Measurements from ENCODE around the gene DLG2. TPM values are rescaled to one million over a fixed set of nuclear protein-coding genes. Genes with fewer than 3 reads are reported as not detected.

The DLG2 gene
- total RNA-seq, 2 experiments from 2014 or later, result 6.9 to 8.2 TPM

- no peaks in the 10 kb centered on the region for H3K9me3 ChIP-seq (ENCODE audit: low read length)
- peak; percentile 4 for DNase-seq (ENCODE audit: low spot score)
- H3K4me3 ChIP-seq (ENCODE audit: low read depth, low read length, poor library complexity, severe bottlenecking), result peak overlapping the region; percentile 25
- ChIA-PET CTCF (ENCODE audit: unreplicated experiment) (no interaction called here), POLR2A (interaction anchor here (0.7 to 2.0 kb wide), 7 partner anchors 10 to 194 kb away, joined by 3 to 10 read pairs (median 3); no protein-coding TSS in a partner anchor)
- no peaks in the 10 kb centered on the region for H3K36me3 ChIP-seq (ENCODE audit: insufficient read depth, low read length)
- peaks cover 44% of the 10 kb centered on the region for H3K4me1 ChIP-seq (ENCODE audit: insufficient read depth, low read length, poor library complexity, severe bottlenecking)
- no peak overlapping the region for H3K27ac ChIP-seq (ENCODE audit: low read depth, low read length, poor library complexity, severe bottlenecking)
- intact Hi-C loops (cut with micrococcal nuclease; ENCODE audit: unreplicated experiment), result loop anchor here (5.0 kb wide), 1 partner anchor 208 kb away; no protein-coding TSS in a partner anchor
- peak overlapping the region; percentile 45; the same call in 1 of the 2 replicates for H2AFZ ChIP-seq (ENCODE audit: low read length)
- peak overlapping the region; percentile 62 for H3K4me2 ChIP-seq (ENCODE audit: low read length)
- no peaks in the 10 kb centered on the region for H3K79me2 ChIP-seq (ENCODE audit: insufficient read depth, low read depth, low read length)
- no peaks in the 10 kb centered on the region for H4K20me1 ChIP-seq (ENCODE audit: insufficient read depth, low read length)
- H3K9me2 ChIP-seq (ENCODE audit: insufficient read depth, low read length), result no peaks in the 10 kb centered on the region
- BruUV-seq (replicated peaks), result no TSS peak
- TF ChIP-seq EZH2phosphoT487 (IDR thresholded peaks at IDR 0.05; ENCODE audit: borderline replicate concordance, low read depth, low read length), result no peak
These were observed 518.0 kb downstream of the DLG2 start for GRCh38 chr11:85109141-85109540.

GRCh38 chr11:85105868-85106267 lies 521.3 kb downstream of the DLG2 start:
- TF ChIP-seq CTCF (conservative IDR thresholded peaks at IDR 0.05; ENCODE audit: low read length), result no peak
- no peaks in the 10 kb centered on the region for H3K36me3 ChIP-seq (ENCODE audit: insufficient read depth, low read length)
- peaks cover 29% of the 10 kb centered on the region for H3K4me1 ChIP-seq (ENCODE audit: insufficient read depth, low read length, poor library complexity, severe bottlenecking)
- no peaks in the 10 kb centered on the region for H3K9me3 ChIP-seq (ENCODE audit: low read length)
- no peaks in the 10 kb centered on the region for H3K79me2 ChIP-seq (ENCODE audit: insufficient read depth, low read depth, low read length)
- no TSS peak for BruUV-seq (replicated peaks)
- POLR2A ChIA-PET, result interaction anchor here (0.6 kb wide), 1 partner anchor 21 kb away, joined by 4 read pairs; no protein-coding TSS in a partner anchor
- no peak overlapping the region for H3K4me2 ChIP-seq (ENCODE audit: low read length)
- no peak for DNase-seq (ENCODE audit: low spot score)
- H2AFZ ChIP-seq (ENCODE audit: low read length), result 0 out of 2 replicates have a peak overlapping the region, but pooled peaks have one; percentile 2
- no peaks in the 10 kb centered on the region for H4K20me1 ChIP-seq (ENCODE audit: insufficient read depth, low read length)
- no peaks in the 10 kb centered on the region for H3K9me2 ChIP-seq (ENCODE audit: insufficient read depth, low read length)
- intact Hi-C loops (cut with micrococcal nuclease; ENCODE audit: unreplicated experiment), result loop anchor here (5.0 kb wide), 1 partner anchor 211 kb away; no protein-coding TSS in a partner anchor
- no peak overlapping the region for H3K27ac ChIP-seq (ENCODE audit: low read depth, low read length, poor library complexity, severe bottlenecking)
- no peak overlapping the region for H3K4me3 ChIP-seq (ENCODE audit: low read depth, low read length, poor library complexity, severe bottlenecking)
- CTCF ChIA-PET (ENCODE audit: unreplicated experiment), result no interaction called here

GRCh38 chr11:85099522-85099921 lies 527.6 kb downstream of the DLG2 start:
- no peak for DNase-seq (ENCODE audit: low spot score)
- ChIA-PET POLR2A (interaction anchor here (0.6 to 1.0 kb wide), 3 partner anchors 8 to 24 kb away, joined by 3 read pairs; no protein-coding TSS in a partner anchor), CTCF (ENCODE audit: unreplicated experiment) (no interaction called here)
- no peak overlapping the region for H3K4me3 ChIP-seq (ENCODE audit: low read depth, low read length, poor library complexity, severe bottlenecking)
- H3K36me3 ChIP-seq (ENCODE audit: insufficient read depth, low read length), result no peaks in the 10 kb centered on the region
- BruUV-seq (replicated peaks), result no TSS peak
- peaks cover 14% of the 10 kb centered on the region for H3K4me1 ChIP-seq (ENCODE audit: insufficient read depth, low read length, poor library complexity, severe bottlenecking)
- H2AFZ ChIP-seq (ENCODE audit: low read length), result no peak overlapping the region
- intact Hi-C loops (cut with micrococcal nuclease; ENCODE audit: unreplicated experiment), result no loop called here
- no peak overlapping the region for H3K27ac ChIP-seq (ENCODE audit: low read depth, low read length, poor library complexity, severe bottlenecking)
- H3K9me3 ChIP-seq (ENCODE audit: low read length), result no peaks in the 10 kb centered on the region
- no peak overlapping the region for H3K4me2 ChIP-seq (ENCODE audit: low read length)
- H3K9me2 ChIP-seq (ENCODE audit: insufficient read depth, low read length), result no peaks in the 10 kb centered on the region
- no peaks in the 10 kb centered on the region for H4K20me1 ChIP-seq (ENCODE audit: insufficient read depth, low read length)
- no peak for TF ChIP-seq EZH2phosphoT487 (IDR thresholded peaks at IDR 0.05; ENCODE audit: borderline replicate concordance, low read depth, low read length)
- no peak for TF ChIP-seq CTCF (conservative IDR thresholded peaks at IDR 0.05; ENCODE audit: low read length)
- H3K79me2 ChIP-seq (ENCODE audit: insufficient read depth, low read depth, low read length), result no peaks in the 10 kb centered on the region
